Loucy (cell line): Measurements from ENCODE around the gene SPOCK1.

ENCODE experiments used
- EZH2phosphoT487 ChIP-seq: fragments of 200-600 bp; IDR thresholded peaks from 2 replicates; pipeline ENCODE4 v1.6.1; 2018; ENCODE audit warnings: antibody characterized with exemption, mild to moderate bottlenecking, moderate library complexity, borderline replicate concordance
- TF ChIP-seq, protein P1 (sequence below): fragments of 200-600 bp; sonication (generic); conservative IDR thresholded peaks from 2 replicates; pipeline ENCODE4 v1.5.1; 2014; ENCODE audit warnings: mild to moderate bottlenecking, antibody characterized with exemption, low read length

DNA sequence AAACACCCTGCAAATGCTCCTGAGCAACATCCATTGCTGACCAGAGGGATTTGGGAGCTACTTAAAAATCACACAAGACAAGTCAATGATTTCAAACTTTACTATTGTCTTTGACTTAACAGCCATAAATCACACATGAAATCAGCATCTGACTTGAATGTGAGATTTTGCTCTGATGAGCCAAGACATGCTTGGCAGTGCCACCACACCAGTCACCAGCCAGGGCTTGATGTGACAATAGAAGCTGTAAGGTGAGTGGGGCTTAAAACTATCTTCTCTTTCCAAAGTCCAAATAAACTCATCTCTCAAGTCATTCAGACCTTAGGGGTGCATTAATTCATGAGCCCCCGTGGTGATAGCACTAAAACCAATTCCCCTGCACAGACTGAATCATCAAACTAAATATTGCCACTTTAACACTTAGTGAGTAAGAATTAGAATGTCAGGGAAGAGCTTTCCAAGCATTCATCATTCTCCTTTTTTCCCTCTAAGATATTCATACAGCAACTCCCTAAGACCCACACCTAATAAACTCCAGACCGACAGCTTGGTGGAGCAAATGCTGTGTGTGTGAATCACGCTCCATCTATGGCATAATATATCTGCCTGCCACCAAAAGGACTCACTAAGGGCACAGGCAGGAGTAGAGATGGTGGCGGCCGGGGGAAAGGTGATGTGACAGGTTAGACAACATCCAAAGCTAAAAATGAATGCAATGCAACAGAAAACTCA, 119.4 kb downstream of the SPOCK1 start:
- TF ChIP-seq, protein P1, sequence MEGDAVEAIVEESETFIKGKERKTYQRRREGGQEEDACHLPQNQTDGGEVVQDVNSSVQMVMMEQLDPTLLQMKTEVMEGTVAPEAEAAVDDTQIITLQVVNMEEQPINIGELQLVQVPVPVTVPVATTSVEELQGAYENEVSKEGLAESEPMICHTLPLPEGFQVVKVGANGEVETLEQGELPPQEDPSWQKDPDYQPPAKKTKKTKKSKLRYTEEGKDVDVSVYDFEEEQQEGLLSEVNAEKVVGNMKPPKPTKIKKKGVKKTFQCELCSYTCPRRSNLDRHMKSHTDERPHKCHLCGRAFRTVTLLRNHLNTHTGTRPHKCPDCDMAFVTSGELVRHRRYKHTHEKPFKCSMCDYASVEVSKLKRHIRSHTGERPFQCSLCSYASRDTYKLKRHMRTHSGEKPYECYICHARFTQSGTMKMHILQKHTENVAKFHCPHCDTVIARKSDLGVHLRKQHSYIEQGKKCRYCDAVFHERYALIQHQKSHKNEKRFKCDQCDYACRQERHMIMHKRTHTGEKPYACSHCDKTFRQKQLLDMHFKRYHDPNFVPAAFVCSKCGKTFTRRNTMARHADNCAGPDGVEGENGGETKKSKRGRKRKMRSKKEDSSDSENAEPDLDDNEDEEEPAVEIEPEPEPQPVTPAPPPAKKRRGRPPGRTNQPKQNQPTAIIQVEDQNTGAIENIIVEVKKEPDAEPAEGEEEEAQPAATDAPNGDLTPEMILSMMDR = no peak
- TF ChIP-seq EZH2phosphoT487 = no peak
